HCT116 (cell line): ENCODE results near the gene TMEM35A. TPM values are rescaled to one million over a fixed set of nuclear protein-coding genes. Genes with fewer than 3 reads are reported as not detected.

Experiments used
- ATAC-seq: fragments of 200-7000 bp; cut with Tn5 transposase; 2 replicates; pipeline ENCODE4 v1.9.1; 2020; ENCODE audit warnings: mild to moderate bottlenecking, moderate library complexity
- BruUV-seq: library from RNA; stranded (reverse); fragments of 400-500 nt; replicated peaks from 2 replicates; lab custom pipeline; 2021; lab: Mats Ljungman, UMichigan
- CTCF ChIA-PET: fragments of 300-600 bp; sonication (Branson Sonifier 250); formaldehyde crosslinking; loops from one replicate; lab custom pipeline; 2021; ENCODE audit warnings: antibody characterized with exemption; lab: Charles Lee
- POLR2A ChIA-PET: fragments of 300-600, 350-600 bp; sonication (Branson Sonifier 250); formaldehyde crosslinking; loops from one replicate; lab custom pipeline; 2021; ENCODE audit warnings: antibody characterized with exemption; lab: Charles Lee
- RAD21 ChIA-PET, 2 experiments: fragments of 300-600 bp; sonication (Branson Sonifier 250); formaldehyde crosslinking; loops; one replicate each; lab custom pipeline; 2023; ENCODE audit warnings: low total read pairs in 2 of 2; ENCODE audit not compliant: uncharacterized antibody in 2 of 2, unreplicated experiment in 2 of 2, low non-redundant PET in 1 of 2; lab: Charles Lee
- DNase-seq: peaks from one replicate; pipeline ENCODE4 v3.0.0-alpha.2; 2010; ENCODE audit warnings: low read depth, low spot score
- H2AFZ ChIP-seq: fragments of 200-600 bp; shearing (Covaris generic), sonication (generic); 2 replicates; pipeline ENCODE4 v1.6.1; 2017; ENCODE audit warnings: low read depth, mixed run types, mixed read lengths, antibody characterized with exemption, low read length; ENCODE audit not compliant: poor library complexity, severe bottlenecking
- H3K27ac ChIP-seq: 2 replicates; pipeline ENCODE4 v1.5.1; 2012; ENCODE audit warnings: low read depth, low read length
- H3K27me3 ChIP-seq: fragments of 200-600 bp; sonication (generic); 2 replicates; pipeline ENCODE4 v1.6.1; 2016; ENCODE audit warnings: mixed run types, low read length, mixed read lengths; ENCODE audit not compliant: insufficient read depth
- H3K36me3 ChIP-seq, 2 experiments: fragments of 200-500 bp in 1 of 2; fragments of 200-600 bp in 1 of 2; sonication (Bioruptor generic) in 1 of 2; sonication (generic) in 1 of 2; 2 replicates each; pipeline versions ENCODE4 v1.5.1 to v1.6.1; 2014 to 2016; ENCODE audit warnings: low read length in 2 of 2, inconsistent platforms in 1 of 2, mixed read lengths in 1 of 2, mixed run types in 1 of 2; ENCODE audit not compliant: insufficient read depth in 2 of 2, control insufficient read depth in 1 of 2
- H3K4me1 ChIP-seq, 2 experiments: fragments of 200-600 bp in 1 of 2; sonication (generic) in 1 of 2; 2 replicates each; pipeline versions ENCODE4 v1.5.1 to v1.6.1; 2012 to 2017; ENCODE audit warnings: low read length in 2 of 2, inconsistent platforms in 1 of 2, mild to moderate bottlenecking in 1 of 2, mixed read lengths in 1 of 2, mixed run types in 1 of 2, moderate library complexity in 1 of 2; ENCODE audit not compliant: insufficient read depth in 2 of 2, control insufficient read depth in 1 of 2
- H3K4me2 ChIP-seq: fragments of 200-600 bp; sonication (generic); 2 replicates; pipeline ENCODE4 v1.6.1; 2017; ENCODE audit warnings: mixed run types, low read length, mixed read lengths
- H3K4me3 ChIP-seq, 2 experiments: fragments of 200-600 bp in 1 of 2; sonication (generic) in 1 of 2; replicated peaks in 1 of 2; 2 replicates each; pipeline ENCODE4 v1.5.1; 2011 to 2016; ENCODE audit warnings: low read length in 2 of 2, control low read depth in 1 of 2, low read depth in 1 of 2, mild to moderate bottlenecking in 1 of 2, mixed read lengths in 1 of 2, mixed run types in 1 of 2
- H3K79me2 ChIP-seq: fragments of 200-600 bp; sonication (generic); 2 replicates; pipeline ENCODE4 v1.6.1; 2017; ENCODE audit warnings: mild to moderate bottlenecking, mixed run types, low read length, moderate library complexity, mixed read lengths; ENCODE audit not compliant: insufficient read depth
- H3K9ac ChIP-seq: fragments of 200-600 bp; sonication (generic); 2 replicates; pipeline ENCODE4 v1.6.1; 2016; ENCODE audit warnings: low read length, mixed read lengths
- H3K9me2 ChIP-seq: fragments of 200-600 bp; sonication (generic), shearing (Covaris generic); 2 replicates; pipeline ENCODE4 v1.6.1; 2017; ENCODE audit warnings: mixed run types, mild to moderate bottlenecking, moderate library complexity; ENCODE audit not compliant: insufficient read depth
- H3K9me3 ChIP-seq, 2 experiments: fragments of 200-500 bp in 1 of 2; fragments of 200-600 bp in 1 of 2; sonication (Bioruptor generic) in 1 of 2; sonication (generic) in 1 of 2; 2 replicates each; pipeline ENCODE4 v1.6.1; 2014 to 2017; ENCODE audit warnings: low read length in 2 of 2, mixed read lengths in 2 of 2, inconsistent platforms in 1 of 2, low read depth in 1 of 2, mild to moderate bottlenecking in 1 of 2, mixed run types in 1 of 2, moderate library complexity in 1 of 2; ENCODE audit not compliant: control insufficient read depth in 1 of 2, insufficient read depth in 1 of 2
- H4K20me1 ChIP-seq: fragments of 200-600 bp; sonication (generic), shearing (Covaris generic); 2 replicates; pipeline ENCODE4 v1.6.1; 2017; ENCODE audit warnings: mixed run types, mild to moderate bottlenecking, moderate library complexity; ENCODE audit not compliant: insufficient read depth
- CEBPB ChIP-seq: IDR thresholded peaks from 2 replicates; pipeline ENCODE4 v1.6.1; 2012; ENCODE audit warnings: low read depth
- EGR1 ChIP-seq: IDR thresholded peaks from 2 replicates; pipeline ENCODE4 v1.6.1; 2012; ENCODE audit warnings: low read depth
- EZH2 ChIP-seq: fragments of 200-600 bp; sonication (generic); IDR thresholded peaks from 2 replicates; pipeline ENCODE4 v1.6.1; 2017; ENCODE audit warnings: antibody characterized with exemption, mixed run types
- EZH2phosphoT487 ChIP-seq: fragments of 200-600 bp; IDR thresholded peaks from 2 replicates; pipeline ENCODE4 v1.6.1; 2018; ENCODE audit warnings: antibody characterized with exemption, borderline replicate concordance
- FOSL1 ChIP-seq: IDR thresholded peaks from 2 replicates; pipeline ENCODE4 v1.6.1; 2012; ENCODE audit warnings: low read depth
- JUND ChIP-seq: IDR thresholded peaks from 2 replicates; pipeline ENCODE4 v1.6.1; 2012
- POLR2A ChIP-seq: IDR thresholded peaks from 2 replicates; pipeline ENCODE4 v1.7.0; 2011; ENCODE audit warnings: borderline replicate concordance; ENCODE audit not compliant: insufficient read depth, insufficient read length; ENCODE audit errors: extremely low read depth
- POLR2AphosphoS5 ChIP-seq: IDR thresholded peaks from 2 replicates; pipeline ENCODE4 v1.6.1; 2011; ENCODE audit warnings: mild to moderate bottlenecking, low read depth, low read length, moderate library complexity
- SIN3A ChIP-seq: IDR thresholded peaks from 2 replicates; pipeline ENCODE4 v1.6.1; 2012; ENCODE audit warnings: low read depth
- SP1 ChIP-seq: IDR thresholded peaks from 2 replicates; pipeline ENCODE4 v1.6.1; 2012; ENCODE audit warnings: low read depth
- SRF ChIP-seq: IDR thresholded peaks from 2 replicates; pipeline ENCODE4 v1.6.1; 2012; ENCODE audit warnings: low read depth
- ZFX ChIP-seq: fragments of 450-650 bp; IDR thresholded peaks from 2 replicates; pipeline ENCODE4 v1.6.1; 2017
- intact Hi-C: fragments of 100-400 bp; cut with micrococcal nuclease; formaldehyde crosslinking; loops from 2 replicates; pipeline ENCODE4 v1.10.0; 2022
- total RNA-seq: library from RNA; stranded (reverse); gene quantifications from one replicate; pipeline ENCODE4 v1.2.1, GENCODE V29; 2021; ENCODE audit not compliant: unreplicated experiment
- TF ChIP-seq, protein P1 (sequence below): IDR thresholded peaks from 2 replicates; pipeline ENCODE4 v1.6.1; 2011; ENCODE audit warnings: mild to moderate bottlenecking, low read length, moderate library complexity; ENCODE audit not compliant: insufficient replicate concordance; ENCODE audit errors: extremely low read depth
- TF ChIP-seq, protein P2 (sequence below): IDR thresholded peaks from 2 replicates; pipeline ENCODE4 v1.6.1; 2012; ENCODE audit warnings: low read depth
- TF ChIP-seq, protein P3 (sequence below): IDR thresholded peaks from 2 replicates; pipeline ENCODE4 v1.6.1; 2012

Gene TMEM35A
- total RNA-seq, 1 experiment from 2014 or later: not detected

DNA sequence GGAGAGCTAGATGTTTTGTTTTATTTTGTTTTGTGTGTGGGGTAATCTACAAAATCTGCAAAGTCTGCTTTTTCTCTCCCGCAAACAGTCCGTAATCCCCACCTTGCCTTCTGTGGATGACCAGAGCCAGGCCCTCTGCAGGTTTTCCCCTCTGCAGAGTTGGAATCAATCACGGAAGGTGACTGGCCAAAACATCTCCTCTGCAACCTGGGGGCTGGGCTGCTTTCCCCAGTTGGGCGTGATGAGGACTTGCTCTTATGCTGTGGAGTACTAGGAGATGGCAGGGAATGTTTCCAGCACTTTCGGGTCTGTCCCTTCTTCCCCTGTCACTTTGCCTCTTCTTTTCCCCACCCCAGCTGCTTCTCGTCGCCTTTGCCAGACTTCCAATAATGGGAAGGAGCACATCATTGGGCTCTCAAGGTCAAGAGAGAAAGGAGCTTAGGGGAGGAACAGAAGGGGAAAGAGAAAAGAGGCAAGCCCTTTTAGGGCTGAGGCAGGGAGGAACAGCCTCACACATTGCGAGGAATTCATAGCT, 1.1 kb downstream of the TMEM35A start:
- Histone ChIP-seq H2AFZ (no peak overlapping the region), H3K4me1 (no peaks in the 10 kb centered on the region), H3K36me3 (no peaks in the 10 kb centered on the region), H3K9me3 (no peaks in the 10 kb centered on the region), H3K79me2 (no peaks in the 10 kb centered on the region), H3K27ac (no peak overlapping the region), H3K4me3 (no peak overlapping the region), H3K9ac (no peak overlapping the region), H3K4me2 (no peak overlapping the region), H3K9me2 (no peaks in the 10 kb centered on the region), H3K27me3 (no peaks in the 10 kb centered on the region), H4K20me1 (no peaks in the 10 kb centered on the region)
- no TSS peak for BruUV-seq
- no peak for ATAC-seq
- ChIA-PET POLR2A (no interaction called here), CTCF (no interaction called here), RAD21 (no interaction called here)
- no peak for TF ChIP-seq FOSL1
- no peak for TF ChIP-seq SP1
- TF ChIP-seq POLR2AphosphoS5: no peak
- TF ChIP-seq SRF: no peak
- TF ChIP-seq JUND: no peak
- TF ChIP-seq EGR1: no peak
- no peak for TF ChIP-seq SIN3A
- TF ChIP-seq, protein P1, sequence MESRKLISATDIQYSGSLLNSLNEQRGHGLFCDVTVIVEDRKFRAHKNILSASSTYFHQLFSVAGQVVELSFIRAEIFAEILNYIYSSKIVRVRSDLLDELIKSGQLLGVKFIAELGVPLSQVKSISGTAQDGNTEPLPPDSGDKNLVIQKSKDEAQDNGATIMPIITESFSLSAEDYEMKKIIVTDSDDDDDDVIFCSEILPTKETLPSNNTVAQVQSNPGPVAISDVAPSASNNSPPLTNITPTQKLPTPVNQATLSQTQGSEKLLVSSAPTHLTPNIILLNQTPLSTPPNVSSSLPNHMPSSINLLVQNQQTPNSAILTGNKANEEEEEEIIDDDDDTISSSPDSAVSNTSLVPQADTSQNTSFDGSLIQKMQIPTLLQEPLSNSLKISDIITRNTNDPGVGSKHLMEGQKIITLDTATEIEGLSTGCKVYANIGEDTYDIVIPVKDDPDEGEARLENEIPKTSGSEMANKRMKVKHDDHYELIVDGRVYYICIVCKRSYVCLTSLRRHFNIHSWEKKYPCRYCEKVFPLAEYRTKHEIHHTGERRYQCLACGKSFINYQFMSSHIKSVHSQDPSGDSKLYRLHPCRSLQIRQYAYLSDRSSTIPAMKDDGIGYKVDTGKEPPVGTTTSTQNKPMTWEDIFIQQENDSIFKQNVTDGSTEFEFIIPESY: no peak
- no peak for TF ChIP-seq ZFX
- no peak for TF ChIP-seq CEBPB
- no peak for TF ChIP-seq EZH2phosphoT487
- TF ChIP-seq, protein P2, sequence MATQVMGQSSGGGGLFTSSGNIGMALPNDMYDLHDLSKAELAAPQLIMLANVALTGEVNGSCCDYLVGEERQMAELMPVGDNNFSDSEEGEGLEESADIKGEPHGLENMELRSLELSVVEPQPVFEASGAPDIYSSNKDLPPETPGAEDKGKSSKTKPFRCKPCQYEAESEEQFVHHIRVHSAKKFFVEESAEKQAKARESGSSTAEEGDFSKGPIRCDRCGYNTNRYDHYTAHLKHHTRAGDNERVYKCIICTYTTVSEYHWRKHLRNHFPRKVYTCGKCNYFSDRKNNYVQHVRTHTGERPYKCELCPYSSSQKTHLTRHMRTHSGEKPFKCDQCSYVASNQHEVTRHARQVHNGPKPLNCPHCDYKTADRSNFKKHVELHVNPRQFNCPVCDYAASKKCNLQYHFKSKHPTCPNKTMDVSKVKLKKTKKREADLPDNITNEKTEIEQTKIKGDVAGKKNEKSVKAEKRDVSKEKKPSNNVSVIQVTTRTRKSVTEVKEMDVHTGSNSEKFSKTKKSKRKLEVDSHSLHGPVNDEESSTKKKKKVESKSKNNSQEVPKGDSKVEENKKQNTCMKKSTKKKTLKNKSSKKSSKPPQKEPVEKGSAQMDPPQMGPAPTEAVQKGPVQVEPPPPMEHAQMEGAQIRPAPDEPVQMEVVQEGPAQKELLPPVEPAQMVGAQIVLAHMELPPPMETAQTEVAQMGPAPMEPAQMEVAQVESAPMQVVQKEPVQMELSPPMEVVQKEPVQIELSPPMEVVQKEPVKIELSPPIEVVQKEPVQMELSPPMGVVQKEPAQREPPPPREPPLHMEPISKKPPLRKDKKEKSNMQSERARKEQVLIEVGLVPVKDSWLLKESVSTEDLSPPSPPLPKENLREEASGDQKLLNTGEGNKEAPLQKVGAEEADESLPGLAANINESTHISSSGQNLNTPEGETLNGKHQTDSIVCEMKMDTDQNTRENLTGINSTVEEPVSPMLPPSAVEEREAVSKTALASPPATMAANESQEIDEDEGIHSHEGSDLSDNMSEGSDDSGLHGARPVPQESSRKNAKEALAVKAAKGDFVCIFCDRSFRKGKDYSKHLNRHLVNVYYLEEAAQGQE: no peak
- no peak for TF ChIP-seq EZH2
- TF ChIP-seq, protein P3, sequence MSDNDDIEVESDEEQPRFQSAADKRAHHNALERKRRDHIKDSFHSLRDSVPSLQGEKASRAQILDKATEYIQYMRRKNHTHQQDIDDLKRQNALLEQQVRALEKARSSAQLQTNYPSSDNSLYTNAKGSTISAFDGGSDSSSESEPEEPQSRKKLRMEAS: no peak
- no peak for TF ChIP-seq POLR2A
- intact Hi-C loops: no loop called here
- DNase-seq: no peak
